SK-N-SH treated with all-trans-retinoic acid at 6 μM for 48 hours (cell line): ENCODE data around the gene DPP10.

Source experiments
- ARNTL ChIP-seq: fragments of 450-650 bp; formaldehyde crosslinking; IDR thresholded peaks from 2 replicates; pipeline ENCODE4 v1.5.0; 2020; ENCODE audit warnings: low read depth, mild to moderate bottlenecking, moderate library complexity, borderline replicate concordance
- CREB5 ChIP-seq: fragments of 250-450 bp; sonication (Bioruptor Pico); IDR thresholded peaks from 2 replicates; pipeline ENCODE4 v1.5.1; 2020; ENCODE audit warnings: low read depth, mild to moderate bottlenecking, moderate library complexity
- PATZ1 ChIP-seq: fragments of 250-450 bp; sonication (Bioruptor Pico); IDR thresholded peaks from 2 replicates; pipeline ENCODE4 v1.8.0; 2020; ENCODE audit warnings: mild to moderate bottlenecking, moderate library complexity, borderline replicate concordance
- PPARA ChIP-seq: fragments of 250-450 bp; sonication (Bioruptor Pico); IDR thresholded peaks from 2 replicates; pipeline ENCODE4 v1.5.0; 2020; ENCODE audit warnings: mild to moderate bottlenecking, borderline replicate concordance
- RARB ChIP-seq: fragments of 250-450 bp; sonication (Bioruptor Pico); IDR thresholded peaks from 2 replicates; pipeline ENCODE4 v1.8.0; 2021; ENCODE audit warnings: mild to moderate bottlenecking, moderate library complexity
- ZC3H10 ChIP-seq: fragments of 250-450 bp; sonication (Bioruptor Pico); IDR thresholded peaks from 2 replicates; pipeline ENCODE4 v1.5.1; 2021; ENCODE audit warnings: mild to moderate bottlenecking, moderate library complexity
- ZFP3 ChIP-seq: fragments of 250-450 bp; sonication (Bioruptor Pico); IDR thresholded peaks from 2 replicates; pipeline ENCODE4 v1.5.0; 2020; ENCODE audit warnings: mild to moderate bottlenecking, moderate library complexity
- ZFP30 ChIP-seq: fragments of 450-650 bp; formaldehyde crosslinking; IDR thresholded peaks from 2 replicates; pipeline ENCODE4 v1.5.0; 2022; ENCODE audit warnings: mild to moderate bottlenecking, moderate library complexity
- ZNF70 ChIP-seq: fragments of 450-650 bp; formaldehyde crosslinking; IDR thresholded peaks from 2 replicates; pipeline ENCODE4 v1.5.0; 2020; ENCODE audit warnings: mild to moderate bottlenecking, moderate library complexity
- ZNF8 ChIP-seq: fragments of 450-650 bp; formaldehyde crosslinking; IDR thresholded peaks from 2 replicates; pipeline ENCODE4 v1.5.0; 2020; ENCODE audit warnings: mild to moderate bottlenecking, moderate library complexity
- TF ChIP-seq, protein P1 (sequence below): fragments of 250-450 bp; sonication (Bioruptor Pico); IDR thresholded peaks from 2 replicates; pipeline ENCODE4 v1.5.0; 2020; ENCODE audit warnings: mild to moderate bottlenecking, moderate library complexity
- TF ChIP-seq, protein P2 (sequence below): fragments of 250-450 bp; sonication (Bioruptor Pico); IDR thresholded peaks from 2 replicates; pipeline ENCODE4 v1.8.0; 2021; ENCODE audit warnings: low read depth, mild to moderate bottlenecking, moderate library complexity, borderline replicate concordance

- TF ChIP-seq CREB5 (CRISPR knock-in tag) (no peak), PATZ1 (no peak), ZNF70 (CRISPR knock-in tag) (no peak), ZFP30 (CRISPR knock-in tag) (no peak), ARNTL (CRISPR knock-in tag) (no peak), ZNF8 (CRISPR knock-in tag) (no peak), ZC3H10 (CRISPR knock-in tag) (no peak), RARB (CRISPR knock-in tag) (no peak), PPARA (CRISPR knock-in tag) (no peak), ZFP3 (CRISPR knock-in tag) (no peak)
- TF ChIP-seq, protein P1, sequence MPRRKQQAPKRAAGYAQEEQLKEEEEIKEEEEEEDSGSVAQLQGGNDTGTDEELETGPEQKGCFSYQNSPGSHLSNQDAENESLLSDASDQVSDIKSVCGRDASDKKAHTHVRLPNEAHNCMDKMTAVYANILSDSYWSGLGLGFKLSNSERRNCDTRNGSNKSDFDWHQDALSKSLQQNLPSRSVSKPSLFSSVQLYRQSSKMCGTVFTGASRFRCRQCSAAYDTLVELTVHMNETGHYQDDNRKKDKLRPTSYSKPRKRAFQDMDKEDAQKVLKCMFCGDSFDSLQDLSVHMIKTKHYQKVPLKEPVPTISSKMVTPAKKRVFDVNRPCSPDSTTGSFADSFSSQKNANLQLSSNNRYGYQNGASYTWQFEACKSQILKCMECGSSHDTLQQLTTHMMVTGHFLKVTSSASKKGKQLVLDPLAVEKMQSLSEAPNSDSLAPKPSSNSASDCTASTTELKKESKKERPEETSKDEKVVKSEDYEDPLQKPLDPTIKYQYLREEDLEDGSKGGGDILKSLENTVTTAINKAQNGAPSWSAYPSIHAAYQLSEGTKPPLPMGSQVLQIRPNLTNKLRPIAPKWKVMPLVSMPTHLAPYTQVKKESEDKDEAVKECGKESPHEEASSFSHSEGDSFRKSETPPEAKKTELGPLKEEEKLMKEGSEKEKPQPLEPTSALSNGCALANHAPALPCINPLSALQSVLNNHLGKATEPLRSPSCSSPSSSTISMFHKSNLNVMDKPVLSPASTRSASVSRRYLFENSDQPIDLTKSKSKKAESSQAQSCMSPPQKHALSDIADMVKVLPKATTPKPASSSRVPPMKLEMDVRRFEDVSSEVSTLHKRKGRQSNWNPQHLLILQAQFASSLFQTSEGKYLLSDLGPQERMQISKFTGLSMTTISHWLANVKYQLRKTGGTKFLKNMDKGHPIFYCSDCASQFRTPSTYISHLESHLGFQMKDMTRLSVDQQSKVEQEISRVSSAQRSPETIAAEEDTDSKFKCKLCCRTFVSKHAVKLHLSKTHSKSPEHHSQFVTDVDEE (CRISPR knock-in tag) = no peak
- TF ChIP-seq, protein P2, sequence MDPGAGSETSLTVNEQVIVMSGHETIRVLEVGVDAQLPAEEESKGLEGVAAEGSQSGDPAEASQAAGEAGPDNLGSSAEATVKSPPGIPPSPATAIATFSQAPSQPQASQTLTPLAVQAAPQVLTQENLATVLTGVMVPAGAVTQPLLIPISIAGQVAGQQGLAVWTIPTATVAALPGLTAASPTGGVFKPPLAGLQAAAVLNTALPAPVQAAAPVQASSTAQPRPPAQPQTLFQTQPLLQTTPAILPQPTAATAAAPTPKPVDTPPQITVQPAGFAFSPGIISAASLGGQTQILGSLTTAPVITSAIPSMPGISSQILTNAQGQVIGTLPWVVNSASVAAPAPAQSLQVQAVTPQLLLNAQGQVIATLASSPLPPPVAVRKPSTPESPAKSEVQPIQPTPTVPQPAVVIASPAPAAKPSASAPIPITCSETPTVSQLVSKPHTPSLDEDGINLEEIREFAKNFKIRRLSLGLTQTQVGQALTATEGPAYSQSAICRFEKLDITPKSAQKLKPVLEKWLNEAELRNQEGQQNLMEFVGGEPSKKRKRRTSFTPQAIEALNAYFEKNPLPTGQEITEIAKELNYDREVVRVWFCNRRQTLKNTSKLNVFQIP (CRISPR knock-in tag) = no peak
These were observed 65.3 kb downstream of the DPP10 start for GRCh38 chr2:114507744-114508143.
